ENCODE measurements around the gene GFI1. TPM values are rescaled to one million over a fixed set of nuclear protein-coding genes. Genes with fewer than 3 reads are reported as not detected.
A peak's percentile ranks its signal among the peaks of the same experiment; 100 is the strongest.

GFI1 gene
- total and polyA plus RNA-seq, 2 of the 13 experiments (the other 11 are each of a cell fraction or from before 2014, with no cell fraction given): 10.3 to 10.5 TPM

DNA sequence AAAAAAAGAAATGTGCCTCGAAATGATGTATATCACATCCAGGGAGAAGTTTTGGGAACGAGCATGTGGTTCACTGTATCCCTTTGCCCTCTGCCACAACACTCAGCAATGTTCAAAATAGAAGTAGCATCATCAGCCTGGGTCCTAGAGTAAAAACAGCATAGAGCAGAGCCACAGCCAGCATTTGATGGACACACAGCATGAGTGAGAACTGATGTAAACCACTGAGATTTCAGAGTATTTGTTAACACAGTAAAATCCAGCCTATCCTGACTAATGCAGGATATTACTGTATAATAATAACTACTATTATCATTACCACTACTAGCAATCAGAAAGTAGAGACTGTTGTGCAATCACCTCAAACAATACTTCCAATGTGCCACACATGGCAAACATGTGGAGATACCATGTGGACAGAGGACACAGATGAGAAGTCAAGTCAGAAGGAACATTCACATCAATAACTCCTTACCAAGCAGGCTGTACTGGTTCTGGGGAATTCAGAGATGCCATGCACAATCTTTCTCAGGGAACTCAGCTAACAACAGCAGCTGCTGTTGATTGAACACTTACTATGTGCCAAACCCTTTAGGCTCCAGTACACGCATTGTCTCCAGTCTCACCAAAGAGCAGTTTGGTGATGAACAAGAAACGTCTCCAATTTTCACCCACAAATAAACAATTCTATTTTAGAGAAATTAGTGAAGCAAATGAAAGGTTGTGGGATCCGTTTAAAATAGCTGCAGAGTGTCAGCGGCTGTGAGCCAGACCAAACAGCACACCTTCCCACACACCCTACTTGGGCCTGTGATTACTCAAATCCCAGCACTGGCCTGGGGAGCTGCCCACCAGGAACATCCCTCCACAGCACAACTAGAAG lies 16.6 kb upstream of the GFI1 start:
- H3K27ac ChIP-seq (ENCODE audit: extremely low read length, insufficient read depth, low read length): peak overlapping the region; percentile 81
- ATAC-seq: peak; percentile 5; the same call in 2 of the 3 replicates
- no peaks in the 10 kb centered on the region for H3K27me3 ChIP-seq (ENCODE audit: control insufficient read depth in 1 of 2, insufficient read depth in 2 of 2, low read length in 2 of 2)
- intact Hi-C loops (cut with micrococcal nuclease; ENCODE audit: unreplicated experiment) (no loop called here), in situ Hi-C loops (cut with HindIII; ENCODE audit: extremely low pct_ligation_motif_present, low pct_unique_long_range_greater_than_20kb) (no loop called here)
- DNase-seq (ENCODE audit: low spot score): no peak
- CTCF ChIA-PET (ENCODE audit: low intra/inter-chr PET ratio, low total read pairs): interaction anchor here (0.6 kb wide), 1 partner anchor 29 kb away, joined by 3 read pairs; no protein-coding TSS in a partner anchor
- H3K4me3 ChIP-seq (replicated peaks in 1 of 3; ENCODE audit: insufficient read depth in 1 of 3, low read depth in 2 of 3, low read length in 3 of 3): peak overlapping the region; percentile 7 to 58 (median 43); a peak in 4 of 6 replicates
- POLR2A ChIA-PET: interaction anchor here (0.8 to 3.6 kb wide), 3 partner anchors 17 to 61 kb away, joined by 3 to 26 read pairs (median 22); partner anchors contain the start of gene GFI1
- TF ChIP-seq ZBTB38 (CRISPR knock-in tag; IDR thresholded peaks at IDR 0.05) (0 out of 2 replicates have a peak, but pooled peaks have one; percentile 16), NFYB (CRISPR knock-in tag; IDR thresholded peaks at IDR 0.05) (no peak), NFIC (IDR thresholded peaks at IDR 0.05; ENCODE audit: low read length) (no peak), MIER3 (CRISPR knock-in tag; IDR thresholded peaks at IDR 0.05; ENCODE audit: borderline replicate concordance) (no peak), HHEX (CRISPR knock-in tag; IDR thresholded peaks at IDR 0.05) (no peak), CC2D1A (CRISPR knock-in tag; IDR thresholded peaks at IDR 0.05) (no peak), CEBPG (CRISPR knock-in tag; IDR thresholded peaks at IDR 0.05) (peak; percentile 72), ZFY (CRISPR knock-in tag; IDR thresholded peaks at IDR 0.05) (0 out of 2 replicates have a peak, but pooled peaks have one; percentile 6), SAP130 (CRISPR knock-in tag; IDR thresholded peaks at IDR 0.05; ENCODE audit: low read depth) (peak; percentile 19; the same call in 1 of the 2 replicates), MAFK (conservative IDR thresholded peaks at IDR 0.05 in 1 of 2, IDR thresholded peaks at IDR 0.05 in 1 of 2; ENCODE audit: low read length in 2 of 2) (peak in 1 of 2 experiments; percentile 17; a peak in 1 of 4 replicates), CEBPB (IDR thresholded peaks at IDR 0.05; ENCODE audit: borderline replicate concordance, low read depth, low read length) (peak; percentile 89), YEATS2 (CRISPR knock-in tag; IDR thresholded peaks at IDR 0.05; ENCODE audit: borderline replicate concordance) (no peak), MAFF (IDR thresholded peaks at IDR 0.05; ENCODE audit: low read depth, low read length) (0 out of 2 replicates have a peak, but pooled peaks have one; percentile 9), HDAC1 (CRISPR knock-in tag; IDR thresholded peaks at IDR 0.05) (0 out of 2 replicates have a peak, but pooled peaks have one; percentile 19), SOX13 (IDR thresholded peaks at IDR 0.05) (no peak), SOX13 (CRISPR knock-in tag; conservative IDR thresholded peaks at IDR 0.05 in 1 of 2, IDR thresholded peaks at IDR 0.05 in 1 of 2) (0 out of 4 replicates have a peak, but pooled peaks of 1 of the 2 experiments have one; percentile 21), TEAD3 (CRISPR knock-in tag; optimal IDR thresholded peaks at IDR 0.05; ENCODE audit: borderline replicate concordance) (peak; percentile 25)
- TF ChIP-seq, protein P1, sequence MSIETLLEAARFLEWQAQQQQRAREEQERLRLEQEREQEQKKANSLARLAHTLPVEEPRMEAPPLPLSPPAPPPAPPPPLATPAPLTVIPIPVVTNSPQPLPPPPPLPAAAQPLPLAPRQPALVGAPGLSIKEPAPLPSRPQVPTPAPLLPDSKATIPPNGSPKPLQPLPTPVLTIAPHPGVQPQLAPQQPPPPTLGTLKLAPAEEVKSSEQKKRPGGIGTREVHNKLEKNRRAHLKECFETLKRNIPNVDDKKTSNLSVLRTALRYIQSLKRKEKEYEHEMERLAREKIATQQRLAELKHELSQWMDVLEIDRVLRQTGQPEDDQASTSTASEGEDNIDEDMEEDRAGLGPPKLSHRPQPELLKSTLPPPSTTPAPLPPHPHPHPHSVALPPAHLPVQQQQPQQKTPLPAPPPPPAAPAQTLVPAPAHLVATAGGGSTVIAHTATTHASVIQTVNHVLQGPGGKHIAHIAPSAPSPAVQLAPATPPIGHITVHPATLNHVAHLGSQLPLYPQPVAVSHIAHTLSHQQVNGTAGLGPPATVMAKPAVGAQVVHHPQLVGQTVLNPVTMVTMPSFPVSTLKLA (IDR thresholded peaks at IDR 0.05): peak; percentile 59; the same call in 1 of the 2 replicates
- peak overlapping the region; percentile 66 for H2AFZ ChIP-seq (ENCODE audit: low read length)
- H3K79me2 ChIP-seq (ENCODE audit: insufficient read depth, low read length): no peaks in the 10 kb centered on the region
- H3K4me1 ChIP-seq (ENCODE audit: insufficient read depth, low read length): peaks cover 37% of the 10 kb centered on the region
- BruUV-seq (replicated peaks): no TSS peak
- no peak for FAIRE-seq
- 79% methylated on average over 6 of the region's 6 CpGs for WGBS (ENCODE audit: low lambda C conversion rate)
- H3K9ac ChIP-seq (ENCODE audit: insufficient read depth, low read depth, low read length): peak overlapping the region; percentile 66
- peak overlapping the region; percentile 91 for H3K4me2 ChIP-seq (ENCODE audit: low read depth, low read length)
- H4K20me1 ChIP-seq (ENCODE audit: insufficient read depth, low read length): no peaks in the 10 kb centered on the region
- no peaks in the 10 kb centered on the region for H3K36me3 ChIP-seq (replicated peaks in 1 of 2; ENCODE audit: control insufficient read depth in 1 of 2, insufficient read depth in 2 of 2, low read length in 2 of 2)
- no peaks in the 10 kb centered on the region for H3K9me3 ChIP-seq (ENCODE audit: low read length)

Data from HepG2 (cell line).